Mononuclear cell (primary cell): ENCODE data around the gene ACER3. TPM values are rescaled to one million over a fixed set of nuclear protein-coding genes. Genes with fewer than 3 reads are reported as not detected.

ENCODE experiments used
- H3K27me3 ChIP-seq: 2 replicates; pipeline ENCODE4 v1.6.0; 2011; ENCODE audit warnings: low read length, control low read depth; ENCODE audit not compliant: insufficient read depth
- H3K4me1 ChIP-seq: 2 replicates; pipeline ENCODE4 v1.5.1; 2011; ENCODE audit warnings: mild to moderate bottlenecking, low read length, control low read depth; ENCODE audit not compliant: insufficient read depth
- H3K4me3 ChIP-seq: 2 replicates; pipeline ENCODE4 v1.5.1; 2011; ENCODE audit warnings: mild to moderate bottlenecking, low read length, moderate library complexity
- H3K9me3 ChIP-seq: 2 replicates; pipeline ENCODE4 v1.5.1; 2011; ENCODE audit warnings: low read depth, mild to moderate bottlenecking, control low read depth, low read length
- total RNA-seq: library from RNA; depleted of rRNA; stranded (reverse); fragments of >200 nt; gene quantifications from one replicate; pipeline ENCODE4 v1.2.3, GENCODE V29; 2012

Gene ACER3
- total RNA-seq, 1 donor, result 13.6 TPM

GRCh38 chr11:77074626-77075221 lies 214.0 kb downstream of the ACER3 start:
- Histone ChIP-seq H3K4me3 (no peak overlapping the region), H3K4me1 (peaks cover 22% of the 10 kb centered on the region), H3K9me3 (no peaks in the 10 kb centered on the region), H3K27me3 (no peaks in the 10 kb centered on the region)

GRCh38 chr11:77075425-77075905 lies 214.7 kb downstream of the ACER3 start:
- Histone ChIP-seq H3K27me3 (no peaks in the 10 kb centered on the region), H3K4me3 (no peak overlapping the region), H3K9me3 (no peaks in the 10 kb centered on the region), H3K4me1 (peaks cover 22% of the 10 kb centered on the region)

Other genes starting within 250 kb of the ACER3 start
- 3.0 TPM for gene LRRC32, start 190.2 kb upstream of the ACER3 start, total RNA-seq
- gene TSKU, start 77.6 kb upstream of the ACER3 start, total RNA-seq, result not detected
- not detected for gene B3GNT6, start 173.5 kb downstream of the ACER3 start, total RNA-seq
- gene CAPN5, start 206.1 kb downstream of the ACER3 start, total RNA-seq, result 1.4 TPM
- not detected for gene OMP, start 241.9 kb downstream of the ACER3 start, total RNA-seq